NT2/D1 (cell line): ENCODE data around the gene MAPK7.

Experiments used
- SUZ12 ChIP-seq: IDR thresholded peaks from 2 replicates; pipeline ENCODE4 v1.6.1; 2011; ENCODE audit not compliant: insufficient read length, insufficient read depth; ENCODE audit errors: extremely low read depth
- YY1 ChIP-seq: IDR thresholded peaks from 2 replicates; pipeline ENCODE4 v1.6.1; 2011; ENCODE audit not compliant: insufficient read length, insufficient read depth
- ZNF274 ChIP-seq: IDR thresholded peaks from 2 replicates; pipeline ENCODE4 v1.6.1; 2011; ENCODE audit warnings: mild to moderate bottlenecking, low read depth, low read length

GRCh38 chr17:19342611-19343255 is 35.6 kb upstream of the MAPK7 start:
- TF ChIP-seq ZNF274 (no peak), YY1 (no peak), SUZ12 (no peak)
